Liver (tissue), 9 donors: ENCODE results near the gene PITHD1. TPM values are rescaled to one million over a fixed set of nuclear protein-coding genes. Genes with fewer than 3 reads are reported as not detected.

ENCODE experiments used
- DNase-seq: peaks from one replicate; pipeline ENCODE4 v3.0.0-alpha.2; 2017; ENCODE audit warnings: low spot score
- H3K27ac ChIP-seq, 2 donors: one replicate each; pipeline ENCODE4 v1.7.0; 2013; ENCODE audit warnings: inconsistent platforms in 2 of 2, low read length in 2 of 2, control low read depth in 1 of 2, low read depth in 1 of 2, mild to moderate bottlenecking in 1 of 2
- H3K27me3 ChIP-seq, 4 donors: one replicate each; pipeline versions ENCODE4 v1.6.1 to v1.7.0; 2013; ENCODE audit warnings: low read length in 3 of 4, inconsistent platforms in 1 of 4, mild to moderate bottlenecking in 1 of 4, moderate library complexity in 1 of 4; ENCODE audit not compliant: control insufficient read depth in 4 of 4, insufficient read depth in 4 of 4
- H3K36me3 ChIP-seq, 4 donors: one replicate each; pipeline versions ENCODE4 v1.6.1 to v1.7.0; 2013; ENCODE audit warnings: low read length in 3 of 4, mild to moderate bottlenecking in 3 of 4, low read depth in 1 of 4, moderate library complexity in 1 of 4; ENCODE audit not compliant: control insufficient read depth in 4 of 4, insufficient read depth in 3 of 4
- H3K4me1 ChIP-seq, 4 donors: one replicate each; pipeline versions ENCODE4 v1.6.1 to v1.7.0; 2013; ENCODE audit warnings: low read length in 3 of 4, mild to moderate bottlenecking in 3 of 4, moderate library complexity in 1 of 4; ENCODE audit not compliant: control insufficient read depth in 4 of 4, insufficient read depth in 4 of 4
- H3K4me3 ChIP-seq, 3 donors: one replicate each; pipeline versions ENCODE4 v1.6.1 to v1.7.0; 2013; ENCODE audit warnings: low read length in 3 of 3, control low read depth in 1 of 3, low read depth in 1 of 3, mild to moderate bottlenecking in 1 of 3
- H3K9ac ChIP-seq, 2 donors: one replicate each; pipeline ENCODE4 v1.7.0; 2013; ENCODE audit warnings: low read length in 2 of 2, mild to moderate bottlenecking in 2 of 2, moderate library complexity in 2 of 2, control low read depth in 1 of 2, low read depth in 1 of 2
- H3K9me3 ChIP-seq, 4 donors: one replicate each; pipeline versions ENCODE4 v1.6.1 to v1.7.0; 2013; ENCODE audit warnings: low read length in 3 of 4; ENCODE audit not compliant: control insufficient read depth in 4 of 4
- ATF3 ChIP-seq: IDR thresholded peaks from 2 replicates; pipeline ENCODE4 v1.6.1; 2016; ENCODE audit warnings: antibody characterized with exemption
- CTCF ChIP-seq: fragments of 150-350 bp; IDR thresholded peaks from 2 replicates; pipeline ENCODE4 v1.5.1; 2017; ENCODE audit warnings: improper control_type of control experiment, low read depth, low read length; ENCODE audit not compliant: missing input control
- EGR1 ChIP-seq, 2 donors: IDR thresholded peaks; 2 replicates each; pipeline ENCODE4 v1.6.1; 2016 to 2018; ENCODE audit warnings: antibody characterized with exemption in 2 of 2, low read depth in 2 of 2
- FOXA1 ChIP-seq: IDR thresholded peaks from 2 replicates; pipeline ENCODE4 v1.6.1; 2016; ENCODE audit warnings: antibody characterized with exemption
- FOXA2 ChIP-seq: IDR thresholded peaks from 2 replicates; pipeline ENCODE4 v1.6.1; 2016; ENCODE audit warnings: antibody characterized with exemption
- GABPA ChIP-seq, 2 donors: IDR thresholded peaks in 1 of 2; conservative IDR thresholded peaks in 1 of 2; 2 replicates each; pipeline ENCODE4 v1.6.1; 2016; ENCODE audit warnings: antibody characterized with exemption in 2 of 2, mild to moderate bottlenecking in 1 of 2, moderate library complexity in 1 of 2
- HNF4A ChIP-seq, 2 donors: conservative IDR thresholded peaks; 2 replicates each; pipeline ENCODE4 v1.6.1; 2016; ENCODE audit warnings: antibody characterized with exemption in 2 of 2, mild to moderate bottlenecking in 2 of 2
- HNF4G ChIP-seq: IDR thresholded peaks from 2 replicates; pipeline ENCODE4 v1.6.1; 2016; ENCODE audit warnings: antibody characterized with exemption
- JUND ChIP-seq, 2 donors: IDR thresholded peaks; 2 replicates each; pipeline ENCODE4 v1.6.1; 2016; ENCODE audit warnings: antibody characterized with exemption in 2 of 2
- MAX ChIP-seq: IDR thresholded peaks from 2 replicates; pipeline ENCODE4 v1.6.1; 2016; ENCODE audit warnings: antibody characterized with exemption
- NR2F2 ChIP-seq: IDR thresholded peaks from 2 replicates; pipeline ENCODE4 v1.6.1; 2016; ENCODE audit warnings: antibody characterized with exemption
- RAD21 ChIP-seq, 2 donors: IDR thresholded peaks; 2 replicates each; pipeline ENCODE4 v1.6.1; 2016; ENCODE audit warnings: antibody characterized with exemption in 2 of 2, mild to moderate bottlenecking in 2 of 2
- REST ChIP-seq: IDR thresholded peaks from 2 replicates; pipeline ENCODE4 v1.6.1; 2016; ENCODE audit warnings: antibody characterized with exemption, mild to moderate bottlenecking
- RXRA ChIP-seq, 2 donors: IDR thresholded peaks; 2 replicates each; pipeline ENCODE4 v1.6.1; 2017 to 2018; ENCODE audit warnings: antibody characterized with exemption in 2 of 2, mild to moderate bottlenecking in 1 of 2
- SP1 ChIP-seq: IDR thresholded peaks from 2 replicates; pipeline ENCODE4 v1.6.1; 2018; ENCODE audit warnings: antibody characterized with exemption, mild to moderate bottlenecking
- TAF1 ChIP-seq: conservative IDR thresholded peaks from 2 replicates; pipeline ENCODE4 v1.6.1; 2016; ENCODE audit warnings: antibody characterized with exemption, mild to moderate bottlenecking
- YY1 ChIP-seq: IDR thresholded peaks from 2 replicates; pipeline ENCODE4 v1.6.1; 2016; ENCODE audit warnings: antibody characterized with exemption, mild to moderate bottlenecking
- ZBTB33 ChIP-seq: IDR thresholded peaks from 2 replicates; pipeline ENCODE4 v1.6.1; 2016; ENCODE audit warnings: antibody characterized with exemption
- WGBS: extraction: QIAGEN DNeasy Blood & Tissue Kit; methylation state at CpG from one replicate; pipeline ENCODE4 v1.1.7; 2013; 5-methylcytosine and 5-hydroxymethylcytosine counted together
- polyA plus RNA-seq, 2 donors: library from polyadenylated mRNA; stranded (reverse) in 1 of 2; unstranded in 1 of 2; fragments of 200-250 nt in 1 of 2; fragments of >200 nt in 1 of 2; fragmentation: Nextera tagmentation in 1 of 2; extraction: Ambion mirVana in 1 of 2; gene quantifications; one replicate each; pipeline versions ENCODE4 v1.2.1 to v1.2.3, GENCODE V29; 2013 to 2015
- total RNA-seq, 2 donors: library from RNA; depleted of rRNA; stranded (reverse); fragments of >200 nt; gene quantifications; one replicate each; pipeline ENCODE4 v1.2.3, GENCODE V29; 2014
- donor health status: healthy.
- donor health status: healthy.
- donor health status: healthy.
- donor health status: healthy.
- donor health status: healthy.

PITHD1 gene
- total and polyA plus RNA-seq, 4 donors = 17.1 to 86.4 (median 24.8) TPM

GRCh38 chr1:23748016-23748415, 30.2 kb upstream of the PITHD1 start (continued):
- no peak for TF ChIP-seq TAF1
- TF ChIP-seq CTCF = no peak
- no peak for TF ChIP-seq RAD21 (IDR thresholded peaks at IDR 0.05)
- no peak for TF ChIP-seq JUND (IDR thresholded peaks at IDR 0.05)
- no peak for TF ChIP-seq NR2F2

- H3K27ac ChIP-seq = no peak overlapping the region
- H3K36me3 ChIP-seq = peaks cover 23 to 74% (median 56%) of the 10 kb centered on the region in 4 donors
- WGBS = 56% methylated on average over 11 of the region's 11 CpGs
- no peaks in the 10 kb centered on the region for H3K9me3 ChIP-seq
- no peak overlapping the region for H3K4me3 ChIP-seq
- DNase-seq = no peak
- H3K27me3 ChIP-seq = no peaks in the 10 kb centered on the region
- peaks cover 0 to 36% (median 21%) of the 10 kb centered on the region in 4 donors for H3K4me1 ChIP-seq
- TF ChIP-seq MAX = no peak
- TF ChIP-seq CTCF = peak; percentile 61
- TF ChIP-seq SP1 = no peak
- TF ChIP-seq RAD21 (IDR thresholded peaks at IDR 0.05) = peak; percentile 90 to 93
- H3K9ac ChIP-seq = no peak overlapping the region
Measured at GRCh38 chr1:23751050-23751814, 27.0 kb upstream of the PITHD1 start.

GRCh38 chr1:23751815-23752200, 26.4 kb upstream of the PITHD1 start:
- WGBS = 87% methylated on average over 4 of the region's 4 CpGs
- peaks cover 0 to 31% (median 19%) of the 10 kb centered on the region in 4 donors for H3K4me1 ChIP-seq
- DNase-seq = no peak
- H3K27me3 ChIP-seq = no peaks in the 10 kb centered on the region
- no peak overlapping the region for H3K9ac ChIP-seq
- peaks cover 25 to 76% (median 62%) of the 10 kb centered on the region in 4 donors for H3K36me3 ChIP-seq
- no peak overlapping the region for H3K4me3 ChIP-seq
- H3K9me3 ChIP-seq = no peaks in the 10 kb centered on the region
- no peak overlapping the region for H3K27ac ChIP-seq
- TF ChIP-seq REST (no peak), NR2F2 (no peak), FOXA2 (no peak), MAX (no peak), GABPA (IDR thresholded peaks at IDR 0.05 in 1 of 2, conservative IDR thresholded peaks at IDR 0.05 in 1 of 2) (no peak), HNF4A (conservative IDR thresholded peaks at IDR 0.05) (no peak), ATF3 (no peak), EGR1 (IDR thresholded peaks at IDR 0.05; ENCODE audit: low read depth in 2 of 2) (no peak), HNF4G (no peak), ZBTB33 (no peak), TAF1 (no peak), RAD21 (IDR thresholded peaks at IDR 0.05) (no peak), FOXA1 (no peak), JUND (IDR thresholded peaks at IDR 0.05) (no peak), YY1 (no peak), RXRA (IDR thresholded peaks at IDR 0.05) (no peak)
